ENCODE data around the gene MROH8. TPM values are rescaled to one million over a fixed set of nuclear protein-coding genes. Genes with fewer than 3 reads are reported as not detected.

Gene MROH8
- polyA plus RNA-seq (2011; rRNA removed) (2.5 TPM in 2 replicates), polyA minus RNA-seq (2011; rRNA and poly(A)+ RNA removed) (1.6 and 3.2 TPM in 2 replicates)

DNA sequence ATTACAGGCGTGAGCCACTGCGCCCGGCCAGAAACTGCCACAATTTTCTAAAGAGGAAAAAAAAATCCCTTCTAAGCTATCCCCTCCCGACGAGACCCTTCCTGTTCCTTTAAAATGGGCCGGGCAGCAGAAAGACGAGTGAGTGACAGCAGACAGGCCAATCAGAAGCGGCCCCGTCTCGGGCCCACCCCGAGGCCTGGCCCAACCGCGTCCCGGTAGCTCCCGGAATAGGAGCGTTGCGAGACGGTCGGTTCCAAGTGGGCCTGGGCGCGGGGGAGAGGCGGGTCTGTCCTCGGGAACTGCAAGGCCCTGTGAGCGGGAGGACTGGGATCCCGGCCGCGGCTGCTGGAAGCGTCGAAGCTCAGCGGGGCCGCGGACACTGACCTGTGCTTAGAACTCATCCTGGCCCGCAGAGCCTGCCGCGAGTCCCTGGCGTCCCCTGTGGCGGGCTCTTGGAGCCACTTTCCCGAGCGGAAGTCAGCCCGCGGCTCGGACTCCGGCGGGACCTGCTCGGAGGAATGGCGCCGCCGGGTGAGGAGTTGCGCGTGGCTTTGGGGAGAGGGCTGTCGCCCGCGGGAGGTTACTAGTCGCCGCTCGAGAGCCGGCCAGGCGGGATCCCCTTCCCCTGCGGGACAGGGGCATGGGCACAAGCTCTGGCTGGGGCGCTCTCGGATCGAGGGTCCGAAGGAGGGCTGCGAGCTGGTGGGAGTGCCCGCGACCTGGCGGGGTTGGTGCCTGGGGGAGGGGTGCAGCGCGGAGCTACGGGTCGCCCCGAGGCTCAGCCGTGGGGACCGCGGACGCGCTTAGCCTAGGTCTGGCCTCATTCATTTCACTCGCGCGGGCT lies at the start of gene MROH8, which contains the start of gene RPN2:
TSS of gene MROH8 (minus strand) at position 710 of the 844 bp plus-strand sequence.
TSS of gene RPN2 (plus strand) at position 492 of the 844 bp plus-strand sequence. CDS start at position 519, 27 bp downstream.
- H3K27ac ChIP-seq (ENCODE audit: low read depth, low read length), result peak within 1 kb of the TSS; percentile 98
- no peaks in the 10 kb centered on the region; the same call in 1 of the 2 replicates for H3K9me3 ChIP-seq (ENCODE audit: control insufficient read depth, insufficient read depth, low read length)
- ChIA-PET POLR2A (interaction anchor here (0.6 to 2.7 kb wide), 12 partner anchors 9 to 174 kb away, joined by 3 to 13 read pairs (median 4); partner anchors contain the start of genes MANBAL and RBL1), CTCF (interaction anchor here (0.6 to 5.8 kb wide), 8 partner anchors 11 to 170 kb away, joined by 3 to 34 read pairs (median 6); no protein-coding TSS in a partner anchor)
- no peaks in the 10 kb centered on the region for H3K27me3 ChIP-seq (ENCODE audit: control insufficient read depth, insufficient read depth, low read length)
- TF ChIP-seq, protein P1, sequence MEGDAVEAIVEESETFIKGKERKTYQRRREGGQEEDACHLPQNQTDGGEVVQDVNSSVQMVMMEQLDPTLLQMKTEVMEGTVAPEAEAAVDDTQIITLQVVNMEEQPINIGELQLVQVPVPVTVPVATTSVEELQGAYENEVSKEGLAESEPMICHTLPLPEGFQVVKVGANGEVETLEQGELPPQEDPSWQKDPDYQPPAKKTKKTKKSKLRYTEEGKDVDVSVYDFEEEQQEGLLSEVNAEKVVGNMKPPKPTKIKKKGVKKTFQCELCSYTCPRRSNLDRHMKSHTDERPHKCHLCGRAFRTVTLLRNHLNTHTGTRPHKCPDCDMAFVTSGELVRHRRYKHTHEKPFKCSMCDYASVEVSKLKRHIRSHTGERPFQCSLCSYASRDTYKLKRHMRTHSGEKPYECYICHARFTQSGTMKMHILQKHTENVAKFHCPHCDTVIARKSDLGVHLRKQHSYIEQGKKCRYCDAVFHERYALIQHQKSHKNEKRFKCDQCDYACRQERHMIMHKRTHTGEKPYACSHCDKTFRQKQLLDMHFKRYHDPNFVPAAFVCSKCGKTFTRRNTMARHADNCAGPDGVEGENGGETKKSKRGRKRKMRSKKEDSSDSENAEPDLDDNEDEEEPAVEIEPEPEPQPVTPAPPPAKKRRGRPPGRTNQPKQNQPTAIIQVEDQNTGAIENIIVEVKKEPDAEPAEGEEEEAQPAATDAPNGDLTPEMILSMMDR (IDR thresholded peaks at IDR 0.05; ENCODE audit: low read depth, low read length), result no peak
- peak within 1 kb of the TSS; percentile 88 for H3K4me3 ChIP-seq (ENCODE audit: low read depth, low read length)
- DNase-seq (ENCODE audit: low read depth, low spot score), result peak; percentile 97

DNA sequence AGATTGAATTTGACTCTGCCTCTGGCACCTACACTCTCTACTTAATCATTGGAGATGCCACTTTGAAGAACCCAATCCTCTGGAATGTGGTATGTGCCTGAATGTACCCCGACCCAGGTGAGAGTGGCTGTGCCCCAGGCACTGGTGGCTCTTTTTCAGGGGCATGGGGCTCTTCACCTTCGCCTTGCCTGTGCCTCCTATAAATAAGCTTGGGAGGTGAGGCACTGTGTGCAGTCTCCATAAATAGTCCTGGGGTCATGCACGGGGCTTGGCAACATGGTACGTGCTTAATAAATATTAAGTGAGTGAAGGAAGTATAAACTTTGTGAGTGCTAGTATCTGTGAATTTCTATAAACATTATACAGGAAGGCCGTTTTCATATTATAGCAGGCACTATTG lies 49.3 kb upstream of the MROH8 start:
- no peak overlapping the region for H3K27ac ChIP-seq (ENCODE audit: low read depth, low read length)
- POLR2A ChIA-PET, result no interaction called here
- CTCF ChIA-PET, result interaction anchor here (1.4 to 2.2 kb wide), 2 partner anchors 26 to 37 kb away, joined by 3 to 10 read pairs; no protein-coding TSS in a partner anchor

DNA sequence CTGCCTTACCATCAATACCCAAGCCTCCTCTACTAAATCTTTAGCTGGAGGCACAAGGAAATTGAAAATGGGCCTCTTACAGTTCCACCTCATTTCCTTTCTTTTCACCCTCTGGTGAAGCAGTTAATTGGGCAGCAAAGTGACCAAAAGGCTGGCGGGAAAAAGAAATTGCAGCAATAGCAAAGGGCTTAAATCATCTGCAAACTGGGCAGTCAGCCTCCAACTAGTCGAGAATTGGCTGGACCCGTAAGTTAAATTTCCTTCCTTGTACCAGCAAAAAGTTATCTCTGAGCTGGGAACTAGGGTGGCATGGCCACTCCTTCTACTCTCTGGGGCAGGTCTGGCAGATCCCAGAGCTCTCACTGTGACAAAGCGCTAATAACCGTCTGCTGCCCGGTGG lies 48.7 kb upstream of the MROH8 start:
- CTCF ChIA-PET, result interaction anchor here (0.7 to 2.2 kb wide), 3 partner anchors 26 to 36 kb away, joined by 3 to 10 read pairs (median 3); no protein-coding TSS in a partner anchor
- TF ChIP-seq, protein P1 (IDR thresholded peaks at IDR 0.05; ENCODE audit: low read depth, low read length), result no peak
- Histone ChIP-seq H3K27ac (ENCODE audit: low read depth, low read length) (no peak overlapping the region), H3K4me3 (ENCODE audit: low read depth, low read length) (no peak overlapping the region), H3K27me3 (ENCODE audit: control insufficient read depth, insufficient read depth, low read length) (no peaks in the 10 kb centered on the region), H3K9me3 (ENCODE audit: control insufficient read depth, insufficient read depth, low read length) (no peaks in the 10 kb centered on the region)
- POLR2A ChIA-PET, result no interaction called here
- no peak for DNase-seq (ENCODE audit: low read depth, low spot score)

More for the DNA sequence above, 49.3 kb upstream of the MROH8 start:
- TF ChIP-seq, protein P1 (IDR thresholded peaks at IDR 0.05; ENCODE audit: low read depth, low read length), result no peak
- no peaks in the 10 kb centered on the region for H3K27me3 ChIP-seq (ENCODE audit: control insufficient read depth, insufficient read depth, low read length)
- DNase-seq (ENCODE audit: low read depth, low spot score), result no peak
- no peaks in the 10 kb centered on the region for H3K9me3 ChIP-seq (ENCODE audit: control insufficient read depth, insufficient read depth, low read length)
- no peak overlapping the region for H3K4me3 ChIP-seq (ENCODE audit: low read depth, low read length)

DNA sequence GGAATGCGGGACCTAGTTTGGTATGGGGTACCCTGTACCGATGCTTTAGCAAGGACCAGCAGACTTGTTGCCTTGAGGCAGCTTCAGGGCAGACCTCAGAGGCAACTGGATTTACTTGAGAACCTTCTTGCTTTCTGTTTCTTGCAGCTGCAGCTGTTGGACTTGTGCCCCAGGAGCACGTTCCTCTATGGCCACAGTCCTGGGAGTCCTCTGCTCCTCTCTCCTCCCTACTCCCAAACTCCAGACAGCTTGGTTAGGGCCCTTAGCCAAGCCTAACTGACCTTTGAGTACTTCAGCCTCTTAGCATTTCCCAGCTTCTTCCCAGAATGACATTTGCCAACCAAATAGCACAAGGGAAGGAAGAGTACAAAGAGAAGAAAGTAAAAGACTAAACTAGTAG lies 47.5 kb upstream of the MROH8 start:
- ChIA-PET POLR2A (no interaction called here), CTCF (no interaction called here)
- Histone ChIP-seq H3K27ac (ENCODE audit: low read depth, low read length) (no peak overlapping the region), H3K4me3 (ENCODE audit: low read depth, low read length) (no peak overlapping the region), H3K9me3 (ENCODE audit: control insufficient read depth, insufficient read depth, low read length) (no peaks in the 10 kb centered on the region), H3K27me3 (ENCODE audit: control insufficient read depth, insufficient read depth, low read length) (no peaks in the 10 kb centered on the region)
- no peak for DNase-seq (ENCODE audit: low read depth, low spot score)
- TF ChIP-seq, protein P1 (IDR thresholded peaks at IDR 0.05; ENCODE audit: low read depth, low read length), result no peak

DNA sequence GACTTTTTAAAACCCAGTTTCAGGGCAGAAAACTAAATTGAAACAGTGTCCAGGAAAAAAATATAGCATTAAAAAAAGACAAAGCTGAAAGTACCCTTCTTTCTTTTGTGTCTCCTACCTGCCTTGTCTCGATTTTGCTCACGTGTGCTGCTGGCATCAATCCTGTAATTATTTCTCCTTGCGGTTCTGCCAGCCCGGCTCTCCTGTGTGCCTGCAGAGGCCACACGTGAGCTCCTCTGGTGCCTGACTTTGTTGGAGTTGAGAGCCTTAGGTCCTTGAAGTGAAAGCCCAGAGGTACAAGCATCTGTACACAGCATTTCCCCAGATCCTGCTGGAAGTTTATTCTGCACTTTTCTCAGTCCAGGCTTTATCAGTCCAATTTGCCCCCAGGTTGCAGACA lies 45.8 kb upstream of the MROH8 start:
- CTCF ChIA-PET, result interaction anchor here (0.7 to 1.9 kb wide), 3 partner anchors 30 to 43 kb away, joined by 3 to 5 read pairs (median 5); no protein-coding TSS in a partner anchor

More for the DNA sequence above, 45.8 kb upstream of the MROH8 start:
- H3K27me3 ChIP-seq (ENCODE audit: control insufficient read depth, insufficient read depth, low read length), result no peaks in the 10 kb centered on the region
- no peak overlapping the region for H3K4me3 ChIP-seq (ENCODE audit: low read depth, low read length)
- POLR2A ChIA-PET, result no interaction called here
- TF ChIP-seq, protein P1 (IDR thresholded peaks at IDR 0.05; ENCODE audit: low read depth, low read length), result no peak
- no peak for DNase-seq (ENCODE audit: low read depth, low spot score)
- H3K9me3 ChIP-seq (ENCODE audit: control insufficient read depth, insufficient read depth, low read length), result no peaks in the 10 kb centered on the region
- H3K27ac ChIP-seq (ENCODE audit: low read depth, low read length), result no peak overlapping the region
